ENCODE measurements around the gene ANK2.
"Not testable (repeated sequence)": the region's sequence is repeated elsewhere in the genome, so short reads cannot be mapped to it uniquely, and the experiment has no call there.

The ANK2 gene

DNA sequence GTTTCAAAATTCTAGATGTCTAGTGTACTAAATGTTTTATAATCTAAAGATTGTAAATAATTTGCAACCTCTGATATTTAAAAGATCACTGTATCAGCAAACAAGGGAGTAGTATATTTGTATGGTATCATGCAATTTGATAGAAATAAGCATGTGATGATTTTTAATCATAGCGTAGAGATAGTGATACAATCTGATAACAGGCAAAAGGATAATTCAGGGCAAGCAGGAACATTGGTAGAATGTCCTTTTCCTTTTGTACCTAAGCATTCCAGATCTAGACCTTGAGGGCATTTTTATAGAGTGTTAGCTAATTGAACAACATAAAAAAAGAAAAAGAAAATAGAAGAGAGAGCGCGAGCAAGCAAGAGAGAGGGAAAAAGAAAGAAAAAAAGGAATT is 1.4 kb downstream of the ANK2 start:
- FAIRE-seq (no peak), DNase-seq (ENCODE audit: insufficient read length, low spot score) (no peak)

DNA sequence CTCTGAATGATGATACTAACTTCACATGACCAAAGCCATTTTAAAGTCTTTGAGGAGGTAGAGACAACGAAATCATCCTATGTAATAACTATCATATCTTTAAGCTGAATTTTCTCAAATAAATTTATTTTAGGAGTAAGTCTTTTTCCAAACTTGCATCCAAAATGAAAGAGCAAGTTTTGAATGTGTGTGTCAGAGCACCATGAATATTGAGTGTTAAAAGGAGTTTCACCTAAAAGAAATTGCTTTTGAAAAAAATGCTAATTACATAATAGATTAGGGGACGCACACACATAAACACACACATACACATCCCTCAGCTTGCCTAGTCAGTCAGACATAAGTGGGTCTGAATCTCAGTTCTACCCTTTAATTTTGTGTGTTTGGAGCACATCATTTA is 1.9 kb downstream of the ANK2 start:
- FAIRE-seq: no peak
- no peak for DNase-seq (ENCODE audit: insufficient read length, low spot score)

DNA sequence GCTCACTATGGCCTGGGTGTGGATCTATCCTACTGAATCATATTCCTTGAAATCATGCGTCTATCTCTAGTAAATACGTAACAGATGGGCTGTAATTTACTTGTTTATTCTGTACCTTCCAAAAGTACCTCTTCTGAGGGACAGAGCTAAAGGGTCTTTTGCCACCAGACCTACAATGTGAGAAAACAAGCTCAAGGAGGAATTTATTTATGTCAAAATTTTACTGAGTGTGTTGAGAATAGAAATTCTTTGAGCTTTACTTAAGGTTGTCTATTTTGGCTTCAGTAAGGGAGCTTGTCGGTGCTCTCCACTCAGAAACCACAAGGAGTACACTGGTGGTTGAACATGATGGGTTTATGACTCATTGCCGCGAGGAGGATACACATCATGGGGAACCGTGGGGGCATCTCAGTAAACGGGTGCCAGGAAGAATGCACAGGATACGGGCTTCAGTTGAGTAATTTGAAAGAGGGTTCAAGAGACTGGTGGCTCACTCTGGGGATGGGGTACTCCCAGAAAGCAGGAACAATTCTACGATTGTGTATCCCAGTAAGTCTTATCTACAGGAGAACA is 3.0 kb downstream of the ANK2 start:
- DNase-seq (ENCODE audit: insufficient read length, low spot score) (no peak), FAIRE-seq (no peak)

DNA sequence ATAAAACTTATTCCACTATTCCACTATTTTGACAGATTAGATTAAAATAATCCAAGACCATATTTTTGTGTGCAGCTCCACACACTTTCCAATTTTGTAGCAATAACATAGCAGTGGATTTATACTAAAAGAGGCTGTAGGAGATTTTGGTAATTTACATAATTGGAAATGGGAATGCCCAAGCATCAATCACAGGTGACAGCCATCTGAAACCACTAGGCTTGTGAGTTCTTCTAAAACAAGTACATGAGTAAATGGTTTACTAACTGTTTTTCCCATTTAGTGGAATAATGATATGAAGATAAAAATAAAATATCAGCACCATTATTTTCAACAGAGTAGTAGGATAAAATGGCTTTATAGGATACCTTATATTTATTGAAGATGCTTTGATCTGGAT is 4.4 kb downstream of the ANK2 start:
- no peak for FAIRE-seq
- DNase-seq (ENCODE audit: insufficient read length, low spot score): no peak

DNA sequence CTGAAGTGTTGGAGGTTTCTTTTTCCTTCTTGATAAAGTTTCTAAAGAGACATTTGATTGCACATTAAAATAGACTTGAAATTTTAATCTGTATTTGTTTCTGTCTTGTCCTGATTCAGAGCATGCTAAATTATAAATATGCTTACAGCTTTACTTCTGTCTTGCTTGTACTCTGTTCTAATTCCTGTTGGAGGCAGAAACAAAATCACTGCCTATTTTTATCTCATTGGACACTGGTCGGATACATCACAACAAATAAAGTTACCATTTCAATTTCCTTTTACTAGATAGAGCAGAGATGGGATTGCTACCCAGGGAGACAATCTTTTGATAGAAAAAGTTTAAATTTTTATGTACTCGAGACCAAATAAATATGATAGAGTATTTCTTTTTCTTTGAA is 6.9 kb downstream of the ANK2 start:
- no peak for DNase-seq (ENCODE audit: insufficient read length, low spot score)
- FAIRE-seq: no peak

DNA sequence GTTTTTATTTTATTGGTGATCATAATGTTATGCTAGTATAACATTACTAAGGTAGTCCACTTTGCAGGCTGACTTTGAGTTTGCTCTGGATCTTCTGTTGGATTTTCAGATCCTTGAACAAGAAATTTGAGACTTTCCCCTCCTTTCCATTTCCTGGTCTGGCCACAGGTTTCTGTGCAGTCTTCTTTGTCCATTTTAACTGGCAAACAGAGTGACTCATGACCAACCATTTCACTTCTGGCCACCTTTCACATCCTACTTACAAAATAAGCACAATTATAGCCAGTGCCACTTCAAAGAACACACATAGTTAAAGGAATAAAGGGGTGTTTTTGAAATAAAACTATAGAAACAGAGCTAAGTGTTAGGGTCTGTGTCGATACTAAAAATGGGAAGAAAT is 8.4 kb downstream of the ANK2 start:
- FAIRE-seq (no peak), DNase-seq (ENCODE audit: insufficient read length, low spot score) (no peak)

DNA sequence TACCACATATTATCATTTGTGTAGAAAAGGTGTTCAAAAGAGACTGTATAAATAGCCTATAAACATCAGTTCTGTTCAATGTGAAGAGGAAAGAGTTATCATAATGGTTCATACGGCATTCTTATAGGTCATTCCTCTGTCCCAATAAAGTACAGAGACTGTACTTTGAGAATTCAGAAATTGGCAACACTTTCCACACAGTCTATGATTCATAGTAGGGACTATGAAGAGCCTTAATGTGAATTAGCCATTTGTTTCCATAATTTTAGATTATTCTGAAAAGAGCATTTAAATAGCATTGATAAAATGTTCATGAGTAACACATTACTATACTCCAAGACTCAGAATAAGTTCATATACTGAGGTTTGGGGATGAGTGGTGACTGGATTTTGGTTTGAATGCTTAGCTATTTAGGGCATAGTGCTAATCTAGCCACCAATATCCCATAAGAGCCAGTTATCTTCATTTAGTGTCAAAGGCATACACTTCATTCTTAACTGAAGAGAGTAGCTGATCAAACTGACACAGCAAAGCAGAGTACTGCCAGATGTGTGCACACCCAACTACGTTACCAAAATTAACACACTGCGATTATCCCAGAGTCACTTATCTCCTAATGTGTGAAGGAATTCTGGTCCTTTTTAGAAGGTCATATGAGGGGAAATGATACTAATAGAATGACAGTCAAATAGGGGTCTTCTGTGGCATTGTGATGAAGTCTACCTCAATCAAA is 10.2 kb downstream of the ANK2 start:
- FAIRE-seq: no peak
- DNase-seq (ENCODE audit: insufficient read length, low spot score): no peak

DNA sequence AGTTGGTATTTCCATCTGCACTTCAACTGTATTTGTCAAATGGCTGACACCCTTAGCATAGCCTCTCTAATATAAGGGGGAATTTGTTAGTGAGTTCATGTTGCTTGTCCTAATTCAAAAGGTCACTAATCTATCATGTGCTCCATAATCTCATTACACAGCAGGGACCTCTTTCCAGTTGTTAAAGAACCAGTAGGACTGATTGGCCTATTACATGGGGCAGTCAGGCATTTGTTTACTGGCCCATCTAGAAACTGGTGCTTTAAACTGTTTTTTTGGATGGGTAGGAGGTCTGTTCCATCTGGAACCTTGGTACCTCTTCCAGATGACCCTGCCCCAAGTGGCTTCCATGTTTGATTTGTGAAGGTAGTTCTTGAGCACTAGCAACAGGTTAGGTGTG is 11.4 kb downstream of the ANK2 start:
- FAIRE-seq: no peak
- no peak for DNase-seq (ENCODE audit: insufficient read length, low spot score)

DNA sequence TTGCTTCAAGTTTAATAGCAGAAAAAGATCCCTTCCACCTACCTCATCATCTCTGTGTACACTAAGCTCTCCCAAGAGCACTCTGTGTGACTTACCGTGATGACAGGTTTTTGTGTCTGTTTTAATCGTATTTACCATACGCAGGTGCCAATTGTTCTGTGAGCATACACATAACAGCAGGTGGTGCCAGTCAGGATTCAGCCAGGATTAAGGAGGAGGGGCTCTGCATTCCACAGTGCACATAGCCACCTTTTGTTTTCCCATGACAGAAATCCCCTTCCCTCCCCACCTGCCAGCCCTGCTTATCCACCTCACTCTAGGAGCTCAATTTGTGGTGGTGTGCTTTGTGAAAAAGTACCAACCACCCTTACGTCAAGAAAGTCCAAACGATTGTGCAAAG is 14.8 kb downstream of the ANK2 start:
- FAIRE-seq (no peak), DNase-seq (ENCODE audit: insufficient read length, low spot score) (no peak)

DNA sequence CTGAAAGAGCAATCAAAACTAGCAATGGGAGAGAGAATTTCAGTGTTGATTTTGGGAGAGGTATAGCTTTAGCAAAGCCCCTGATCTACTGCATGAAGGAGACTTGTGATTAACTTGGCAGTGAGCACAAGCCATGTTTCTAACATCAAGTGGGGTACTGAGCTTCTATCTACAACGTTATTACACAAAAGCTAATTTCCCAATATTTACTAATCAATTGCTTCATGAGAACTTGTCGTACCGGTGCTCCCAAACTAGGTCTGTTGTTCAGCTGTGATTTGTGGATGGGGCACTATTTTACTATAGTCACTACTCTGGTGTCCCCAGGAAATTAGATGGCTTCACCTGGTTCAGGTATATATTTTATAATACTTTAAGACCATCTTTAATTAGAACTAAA is 16.2 kb downstream of the ANK2 start:
- FAIRE-seq (no peak), DNase-seq (ENCODE audit: insufficient read length, low spot score) (no peak)

DNA sequence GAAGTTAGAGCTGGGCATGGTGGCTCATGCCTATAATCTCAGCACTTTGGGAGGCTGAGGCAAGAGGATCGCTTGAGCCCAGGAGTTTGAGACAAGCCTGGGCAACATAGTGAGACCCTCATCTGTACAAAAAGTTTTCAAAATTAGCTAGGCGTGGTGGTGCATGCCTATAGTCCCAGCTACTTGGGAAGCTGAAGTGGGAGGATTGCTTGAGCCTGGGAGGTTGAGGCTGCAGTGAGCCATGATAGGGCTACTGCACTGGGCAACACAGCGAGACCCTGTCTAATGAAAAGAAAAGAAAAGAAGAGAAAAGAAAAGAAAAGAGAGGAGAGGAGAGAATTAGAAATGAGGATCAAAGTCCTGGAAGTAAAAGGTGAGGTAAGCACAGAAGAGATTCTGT is 19.3 kb downstream of the ANK2 start:
- FAIRE-seq; DNase-seq (ENCODE audit: insufficient read length, low spot score): not testable (repeated sequence)

DNA sequence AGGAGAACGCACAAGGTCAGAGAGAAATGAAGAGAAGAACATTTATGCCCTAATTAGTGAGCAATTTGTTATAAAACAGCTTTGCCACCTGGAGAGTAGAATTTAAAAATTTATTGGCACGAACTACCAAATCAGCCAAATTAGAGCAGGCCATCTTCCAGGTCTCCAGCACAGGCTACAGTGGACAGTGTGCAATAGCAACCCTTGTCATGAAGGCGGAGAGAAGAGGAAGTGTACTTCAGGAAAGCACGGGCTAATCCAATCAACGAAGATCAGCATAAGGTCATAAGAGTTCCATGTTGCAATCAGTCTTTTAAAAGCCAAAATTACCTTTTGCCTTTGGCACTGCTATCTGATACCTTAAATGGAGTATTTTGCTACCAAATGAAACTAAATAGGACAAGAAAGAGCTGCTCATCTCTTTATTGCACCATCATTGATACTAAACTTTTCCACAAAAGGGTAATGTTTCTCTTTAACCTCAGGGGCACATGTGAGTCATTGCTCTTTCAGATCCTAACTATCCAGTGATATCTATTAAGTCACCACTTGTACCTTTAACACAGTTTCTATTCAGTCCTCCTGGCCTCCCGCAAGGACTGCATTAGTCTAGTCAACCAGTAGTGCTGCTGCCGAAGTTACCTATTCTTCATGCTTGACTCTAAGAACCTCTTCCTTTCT is 19.9 kb downstream of the ANK2 start:
- no peak for FAIRE-seq
- no peak for DNase-seq (ENCODE audit: insufficient read length, low spot score)

DNA sequence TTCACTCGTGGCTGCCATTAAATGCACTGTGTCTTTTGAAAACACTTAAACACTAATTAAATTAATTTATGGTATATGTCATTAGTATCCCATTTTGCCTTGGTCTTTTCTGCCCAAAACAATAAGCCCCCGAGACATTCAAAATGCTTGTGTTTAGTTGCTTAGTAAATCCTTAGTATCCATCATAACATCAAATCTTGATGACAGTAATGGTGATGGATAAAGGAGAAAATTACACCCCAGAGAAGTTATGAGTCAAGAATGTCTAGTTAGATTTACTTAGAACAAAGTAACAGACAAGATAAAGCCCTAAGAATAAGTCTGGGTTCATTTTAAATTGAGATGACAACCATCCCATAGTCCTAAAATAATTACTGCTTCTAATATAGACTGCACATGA is 21.3 kb downstream of the ANK2 start:
- no peak for FAIRE-seq
- no peak for DNase-seq (ENCODE audit: insufficient read length, low spot score)

DNA sequence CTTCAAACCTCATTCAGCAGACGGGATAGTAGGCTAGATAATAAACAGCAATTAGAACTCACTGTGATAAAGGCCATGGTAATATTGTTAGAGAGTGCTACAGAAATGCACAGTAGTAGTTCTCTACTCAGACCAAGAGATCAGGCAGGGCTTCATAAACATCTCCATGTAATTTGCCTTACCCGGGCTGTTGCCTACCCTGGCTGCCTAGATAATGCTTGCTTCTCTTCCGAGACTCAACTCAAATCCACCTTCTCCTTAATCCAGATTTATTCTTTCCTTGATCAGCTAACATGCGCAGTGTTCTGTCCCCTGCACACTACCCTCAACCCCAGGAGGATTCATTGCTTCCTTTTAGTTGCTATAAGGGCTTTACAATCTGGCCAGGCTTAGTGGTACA is 21.8 kb downstream of the ANK2 start:
- no peak for DNase-seq (ENCODE audit: insufficient read length, low spot score)
- no peak for FAIRE-seq

DNA sequence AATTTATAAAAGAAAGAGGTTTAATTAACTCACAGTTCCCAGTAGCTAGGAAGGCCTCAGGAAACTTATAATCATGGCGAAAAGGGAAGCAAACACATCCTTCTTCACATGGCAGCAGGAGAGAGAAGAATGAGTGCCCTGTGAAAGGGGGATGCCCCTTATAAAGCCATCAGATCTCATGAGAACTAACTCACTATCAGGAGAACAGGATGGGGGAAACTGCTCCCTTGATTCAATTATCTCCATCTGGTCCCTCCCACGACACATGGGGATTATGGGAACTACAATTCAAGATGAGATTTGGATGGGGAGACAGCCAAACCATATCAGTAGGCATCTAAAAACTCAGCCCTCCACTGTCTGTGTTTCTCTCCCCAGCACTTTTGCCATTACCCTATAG is 22.4 kb downstream of the ANK2 start:
- DNase-seq (ENCODE audit: insufficient read length, low spot score): no peak
- FAIRE-seq: no peak

DNA sequence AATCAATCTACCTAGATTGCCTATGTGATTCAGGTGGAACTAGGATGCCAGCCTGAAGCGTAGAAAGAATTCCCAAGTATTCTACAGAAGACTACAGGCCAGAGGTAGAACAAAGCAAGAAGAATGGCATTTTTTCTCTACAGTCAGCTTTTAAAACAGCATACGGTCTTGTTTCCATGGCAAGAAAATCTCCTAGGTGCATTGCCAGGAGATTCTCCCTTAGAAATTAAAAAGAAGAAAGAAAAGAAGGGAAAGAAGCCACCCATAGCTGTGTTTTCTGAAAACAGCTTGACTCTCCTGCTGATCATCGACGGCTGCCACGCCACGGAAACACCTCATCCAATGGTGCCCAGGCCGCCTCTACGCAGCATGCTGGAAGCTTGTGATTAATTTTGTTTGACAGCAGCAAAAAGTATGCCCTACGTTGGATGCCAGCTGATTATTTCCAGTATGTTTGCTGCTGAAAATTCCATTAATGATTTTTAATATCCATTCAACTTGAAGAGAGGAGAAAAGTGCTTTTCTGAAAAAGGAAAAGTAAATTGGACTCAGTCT is 24.1 kb downstream of the ANK2 start:
- DNase-seq (ENCODE audit: insufficient read length, low spot score): no peak
- no peak for FAIRE-seq

DNA sequence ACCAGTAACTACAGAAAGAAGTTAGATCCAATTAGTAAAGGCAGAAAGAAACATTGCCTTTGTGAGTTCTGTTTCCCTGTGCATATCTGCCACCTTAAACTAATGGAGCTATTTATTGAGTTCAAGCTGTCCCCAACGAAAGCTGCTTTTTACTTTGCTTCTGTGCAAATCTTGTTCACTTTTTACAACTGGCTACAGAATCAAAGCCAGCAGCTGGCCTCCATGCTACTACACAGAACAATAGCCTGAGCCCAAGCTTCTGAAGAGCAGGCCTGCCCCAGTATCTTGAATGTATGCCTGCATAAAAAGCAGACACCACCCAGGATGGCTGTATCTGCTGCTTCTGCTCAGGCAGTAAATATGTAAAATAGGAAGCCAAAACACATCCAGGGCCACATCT is 28.1 kb downstream of the ANK2 start:
- DNase-seq (ENCODE audit: insufficient read length, low spot score) (no peak), FAIRE-seq (no peak)

DNA sequence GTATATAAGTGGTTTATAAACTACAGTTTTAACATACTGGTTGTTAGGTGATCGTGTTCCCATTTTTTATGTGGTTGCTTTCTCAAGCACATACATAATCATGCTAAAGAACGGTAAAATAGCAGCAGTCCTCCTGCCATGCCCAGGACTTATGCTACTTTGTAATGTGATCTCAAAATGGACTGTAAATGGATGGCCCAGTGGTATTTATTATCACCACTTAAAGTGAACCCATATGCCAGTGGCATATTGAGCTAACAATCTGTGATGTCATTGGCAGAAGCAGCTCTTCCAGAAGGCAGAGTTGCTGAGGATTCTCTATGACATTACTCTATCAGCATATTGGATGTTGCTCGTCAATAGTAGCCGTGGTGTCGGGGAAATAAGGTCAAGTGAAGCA is 28.6 kb downstream of the ANK2 start:
- FAIRE-seq: no peak

DNA sequence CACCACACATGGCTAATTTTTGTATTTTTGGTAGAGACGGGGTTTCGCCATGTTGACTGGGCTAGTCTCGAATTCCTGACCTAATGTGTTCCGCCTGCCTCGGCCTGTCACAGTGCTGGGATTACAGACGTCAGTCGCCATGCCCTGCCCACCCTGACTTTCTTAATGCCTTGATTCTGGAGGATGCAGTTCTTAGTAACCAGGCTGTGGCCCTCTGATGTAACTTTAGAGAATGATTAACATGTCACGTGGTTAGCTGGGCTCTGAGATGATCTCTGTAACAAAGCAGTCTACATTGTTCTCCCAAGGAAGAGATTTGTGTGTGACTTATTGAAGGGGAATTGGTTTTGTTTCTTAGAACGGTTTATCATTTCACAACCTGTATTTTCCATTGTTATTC is 30.6 kb downstream of the ANK2 start:
- DNase-seq (ENCODE audit: insufficient read length, low spot score) (no peak), FAIRE-seq (no peak)

More for the DNA sequence above, 28.6 kb downstream of the ANK2 start:
- no peak for DNase-seq (ENCODE audit: insufficient read length, low spot score)

DNA sequence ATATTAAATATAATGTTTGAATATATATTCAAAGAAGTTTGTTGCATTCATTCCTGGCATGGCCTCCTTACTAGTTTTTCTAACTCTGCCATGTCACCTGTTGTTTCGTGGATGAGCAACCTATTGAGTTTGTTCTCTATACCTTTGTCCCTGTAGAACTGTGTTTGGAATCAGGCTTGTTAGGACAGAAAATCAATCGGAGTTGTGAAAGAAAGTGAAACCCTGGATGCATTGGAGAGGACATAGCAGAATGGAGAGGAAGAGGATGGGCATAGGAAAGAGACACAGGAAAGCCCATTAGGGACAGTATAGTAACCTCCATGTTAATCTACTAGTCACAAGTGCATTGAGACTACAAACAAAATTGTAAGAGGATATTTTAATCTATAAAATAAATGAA is 31.2 kb downstream of the ANK2 start:
- FAIRE-seq (no peak), DNase-seq (ENCODE audit: insufficient read length, low spot score) (no peak)

DNA sequence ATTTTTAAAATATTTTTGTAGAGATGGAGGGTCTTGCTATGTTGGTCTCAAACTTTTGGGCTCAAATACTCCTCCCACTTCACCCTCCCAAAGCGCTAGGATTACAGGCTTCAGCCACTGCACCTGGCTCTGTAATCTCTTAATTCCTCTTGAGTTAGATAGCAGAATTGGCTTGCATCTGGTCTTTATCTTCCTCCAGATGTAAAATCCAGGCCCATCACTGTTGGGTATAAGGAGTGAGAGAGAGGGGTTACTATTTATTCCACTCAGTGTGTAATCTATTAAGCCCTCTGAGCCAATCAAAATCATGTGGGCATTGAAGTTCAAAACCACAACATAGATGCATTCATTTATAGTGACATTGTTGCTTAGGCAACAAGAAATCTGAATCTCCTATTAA is 33.9 kb downstream of the ANK2 start:
- FAIRE-seq (no peak), DNase-seq (ENCODE audit: insufficient read length, low spot score) (no peak)

DNA sequence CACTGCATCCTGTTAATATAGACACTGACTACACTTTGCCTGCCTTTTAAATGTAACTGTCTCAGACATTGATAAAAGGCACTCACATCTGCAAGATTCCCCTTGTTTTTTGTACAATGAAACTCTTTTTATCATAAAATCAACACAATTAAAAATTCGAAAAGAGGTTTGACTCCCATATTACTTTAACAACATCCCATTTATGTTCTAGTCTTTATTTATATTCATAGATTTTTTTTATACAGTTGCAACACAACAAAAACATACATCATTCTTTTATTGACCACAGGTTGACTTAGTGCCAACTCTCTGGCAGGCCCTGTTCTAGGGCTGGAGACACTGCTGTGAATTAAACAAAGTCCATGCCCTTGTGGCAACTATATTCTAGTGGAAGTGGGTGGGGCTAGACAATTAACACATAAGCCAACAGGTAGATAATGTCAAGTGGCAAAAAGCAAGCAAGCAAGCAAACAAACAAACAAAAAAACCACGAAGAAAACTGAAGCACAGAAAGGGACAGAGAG is 36.8 kb downstream of the ANK2 start:
- DNase-seq (ENCODE audit: insufficient read length, low spot score) (no peak), FAIRE-seq (no peak)
